SU-DHL-6 (cell line): ENCODE results near the gene CEBPZOS.

Experiments used
- H2AFZ ChIP-seq: fragments of 200-600 bp; sonication (generic); 2 replicates; pipeline ENCODE4 v1.6.1; 2014; ENCODE audit warnings: low read depth, mild to moderate bottlenecking, moderate library complexity, mixed read lengths, antibody characterized with exemption, low read length; ENCODE audit not compliant: severe bottlenecking
- H3F3A ChIP-seq: fragments of 200-600 bp; shearing (Covaris generic); 2 replicates; pipeline ENCODE4 v1.6.0; 2016; ENCODE audit warnings: antibody characterized with exemption, mild to moderate bottlenecking; ENCODE audit not compliant: insufficient read depth
- H3K27ac ChIP-seq: fragments of 200-600 bp; sonication (generic); 2 replicates; pipeline ENCODE4 v1.5.1; 2016; ENCODE audit warnings: low read depth, mild to moderate bottlenecking, low read length, moderate library complexity, mixed read lengths
- H3K27me3 ChIP-seq: fragments of 200-600 bp; sonication (generic), shearing (Covaris generic); 2 replicates; pipeline ENCODE4 v1.6.0; 2014; ENCODE audit warnings: mild to moderate bottlenecking, low read length
- H3K36me3 ChIP-seq: fragments of 200-600 bp; sonication (generic); 2 replicates; pipeline ENCODE4 v1.6.1; 2014; ENCODE audit warnings: mild to moderate bottlenecking, low read length, mixed read lengths
- H3K4me2 ChIP-seq: fragments of 300-600, 200-600 bp; shearing (Covaris generic), sonication (generic); 2 replicates; pipeline ENCODE4 v1.6.0; 2014; ENCODE audit warnings: low read length, low read depth, mild to moderate bottlenecking; ENCODE audit not compliant: poor library complexity, severe bottlenecking
- H3K4me3 ChIP-seq: fragments of 200-600 bp; sonication (generic); 2 replicates; pipeline ENCODE4 v1.5.1; 2014; ENCODE audit warnings: antibody characterized with exemption, low read length, mild to moderate bottlenecking, mixed read lengths; ENCODE audit not compliant: insufficient read depth, poor library complexity, severe bottlenecking
- H3K79me2 ChIP-seq: fragments of 200-600 bp; sonication (generic); 2 replicates; pipeline ENCODE4 v1.6.1; 2014; ENCODE audit warnings: mild to moderate bottlenecking, low read length, moderate library complexity; ENCODE audit not compliant: insufficient read depth
- H3K9ac ChIP-seq: fragments of 200-600 bp; sonication (generic); 2 replicates; pipeline ENCODE4 v1.7.0; 2014; ENCODE audit warnings: mild to moderate bottlenecking, low read length
- H3K9me2 ChIP-seq: fragments of 200-600 bp; sonication (generic); replicated peaks from 2 replicates; pipeline ENCODE4 v1.6.1; 2014; ENCODE audit warnings: low read length; ENCODE audit not compliant: insufficient read depth
- H3K9me3 ChIP-seq: fragments of 200-600 bp; sonication (generic); 2 replicates; pipeline ENCODE4 v1.6.1; 2014; ENCODE audit warnings: low read length, mixed read lengths; ENCODE audit not compliant: insufficient read depth
- H4K20me1 ChIP-seq: fragments of 200-600 bp; sonication (generic); 2 replicates; pipeline ENCODE4 v1.6.1; 2014; ENCODE audit warnings: low read depth, mild to moderate bottlenecking, antibody characterized with exemption, low read length, moderate library complexity, mixed read lengths
- EZH2phosphoT487 ChIP-seq: fragments of 200-600 bp; sonication (generic), shearing (Covaris generic); conservative IDR thresholded peaks from 2 replicates; pipeline ENCODE4 v1.6.1; 2018; ENCODE audit warnings: mild to moderate bottlenecking, antibody characterized with exemption, low read length, moderate library complexity, mixed read lengths
- TF ChIP-seq, protein P1 (sequence below): fragments of 200-600 bp; sonication (generic); IDR thresholded peaks from one replicate; pipeline ENCODE4 v1.5.1; 2017; ENCODE audit warnings: antibody characterized with exemption, mild to moderate bottlenecking, low read length, moderate library complexity; ENCODE audit not compliant: insufficient read depth, poor library complexity, severe bottlenecking

The CEBPZOS gene

DNA sequence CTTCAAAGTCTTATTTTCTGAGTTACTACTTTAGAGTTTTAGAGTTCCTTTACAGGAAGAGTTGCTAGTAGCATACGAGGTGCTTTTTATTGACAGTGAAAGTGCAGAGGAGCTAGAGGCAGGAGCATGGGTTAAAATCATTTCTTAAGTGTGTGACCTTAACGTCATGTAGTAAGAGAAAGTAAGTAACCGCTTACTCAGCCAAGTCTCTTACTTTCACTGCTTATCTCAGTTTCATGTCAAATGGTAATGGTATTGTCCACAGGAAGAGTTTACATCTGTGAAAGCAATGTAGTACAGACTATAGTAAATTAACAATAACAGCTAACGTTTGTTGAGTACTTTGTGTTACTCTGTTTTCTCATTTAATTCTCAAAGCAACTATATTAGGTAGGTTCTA is 47.7 kb downstream of the CEBPZOS start:
- Histone ChIP-seq H3K9ac (no peak overlapping the region), H3K27me3 (no peaks in the 10 kb centered on the region), H3K9me2 (no peaks in the 10 kb centered on the region), H3K36me3 (peaks cover 33% of the 10 kb centered on the region; the same call in 1 of the 2 replicates), H3K27ac (no peak overlapping the region), H3K79me2 (no peaks in the 10 kb centered on the region), H3K9me3 (no peaks in the 10 kb centered on the region), H3K4me2 (no peak overlapping the region), H2AFZ (no peak overlapping the region), H3K4me3 (no peak overlapping the region), H4K20me1 (no peaks in the 10 kb centered on the region), H3F3A (peaks cover 34% of the 10 kb centered on the region)
- TF ChIP-seq EZH2phosphoT487 = no peak
- TF ChIP-seq, protein P1, sequence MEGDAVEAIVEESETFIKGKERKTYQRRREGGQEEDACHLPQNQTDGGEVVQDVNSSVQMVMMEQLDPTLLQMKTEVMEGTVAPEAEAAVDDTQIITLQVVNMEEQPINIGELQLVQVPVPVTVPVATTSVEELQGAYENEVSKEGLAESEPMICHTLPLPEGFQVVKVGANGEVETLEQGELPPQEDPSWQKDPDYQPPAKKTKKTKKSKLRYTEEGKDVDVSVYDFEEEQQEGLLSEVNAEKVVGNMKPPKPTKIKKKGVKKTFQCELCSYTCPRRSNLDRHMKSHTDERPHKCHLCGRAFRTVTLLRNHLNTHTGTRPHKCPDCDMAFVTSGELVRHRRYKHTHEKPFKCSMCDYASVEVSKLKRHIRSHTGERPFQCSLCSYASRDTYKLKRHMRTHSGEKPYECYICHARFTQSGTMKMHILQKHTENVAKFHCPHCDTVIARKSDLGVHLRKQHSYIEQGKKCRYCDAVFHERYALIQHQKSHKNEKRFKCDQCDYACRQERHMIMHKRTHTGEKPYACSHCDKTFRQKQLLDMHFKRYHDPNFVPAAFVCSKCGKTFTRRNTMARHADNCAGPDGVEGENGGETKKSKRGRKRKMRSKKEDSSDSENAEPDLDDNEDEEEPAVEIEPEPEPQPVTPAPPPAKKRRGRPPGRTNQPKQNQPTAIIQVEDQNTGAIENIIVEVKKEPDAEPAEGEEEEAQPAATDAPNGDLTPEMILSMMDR = no peak

DNA sequence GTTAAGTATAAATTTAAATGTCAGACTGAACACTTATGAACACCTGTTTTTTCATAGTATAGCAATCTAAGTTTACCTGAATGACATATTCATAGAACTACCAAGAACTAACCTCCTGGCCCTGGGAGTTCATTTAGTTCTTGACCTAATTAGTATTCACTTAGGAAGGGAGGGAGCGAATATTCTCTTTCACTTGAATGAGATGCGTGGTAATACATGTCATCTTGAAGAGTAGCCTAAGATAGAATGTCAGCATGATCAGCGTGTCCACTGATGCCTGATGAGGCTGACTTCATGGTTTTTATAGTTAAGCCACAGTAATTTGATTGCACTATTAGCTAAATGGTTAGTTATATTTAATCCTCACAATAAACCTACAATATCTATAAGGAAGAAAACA is 48.5 kb downstream of the CEBPZOS start:
- no peaks in the 10 kb centered on the region for H3K27me3 ChIP-seq
- H3K79me2 ChIP-seq = no peaks in the 10 kb centered on the region
- H4K20me1 ChIP-seq = no peaks in the 10 kb centered on the region
- H3K4me2 ChIP-seq = no peak overlapping the region
- no peak overlapping the region for H3K9ac ChIP-seq
- H3K4me3 ChIP-seq = no peak overlapping the region
- peaks cover 36% of the 10 kb centered on the region for H3F3A ChIP-seq
- TF ChIP-seq, protein P1 = no peak
- TF ChIP-seq EZH2phosphoT487 = no peak
- peaks cover 30% of the 10 kb centered on the region; the same call in 1 of the 2 replicates for H3K36me3 ChIP-seq
- no peak overlapping the region for H3K27ac ChIP-seq
- H2AFZ ChIP-seq = no peak overlapping the region
- H3K9me2 ChIP-seq = no peaks in the 10 kb centered on the region
- no peaks in the 10 kb centered on the region for H3K9me3 ChIP-seq

DNA sequence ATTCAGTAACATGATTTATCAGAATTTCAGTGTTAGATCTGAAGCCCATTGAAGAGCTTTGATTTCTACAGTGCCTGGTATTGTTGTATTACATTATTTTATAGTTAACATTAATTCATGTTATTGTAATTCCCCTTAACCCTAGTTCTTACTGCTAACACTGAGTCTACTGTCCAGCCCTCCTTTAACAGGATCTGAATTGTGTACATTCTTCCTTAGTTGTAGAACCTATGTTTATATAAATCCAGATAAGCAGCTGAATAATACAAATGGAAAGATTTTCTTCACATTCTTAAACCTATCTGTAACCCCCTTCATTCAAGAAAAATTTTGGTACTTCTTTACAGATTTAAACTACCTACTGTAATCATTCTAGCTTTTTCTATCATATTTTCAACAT is 49.9 kb downstream of the CEBPZOS start:
- Histone ChIP-seq H3K9me2 (no peaks in the 10 kb centered on the region), H3F3A (peaks cover 47% of the 10 kb centered on the region), H3K27ac (no peak overlapping the region), H2AFZ (no peak overlapping the region), H3K9me3 (no peaks in the 10 kb centered on the region), H3K79me2 (no peaks in the 10 kb centered on the region), H4K20me1 (no peaks in the 10 kb centered on the region), H3K4me2 (no peak overlapping the region), H3K4me3 (no peak overlapping the region), H3K9ac (no peak overlapping the region), H3K36me3 (peaks cover 44% of the 10 kb centered on the region), H3K27me3 (no peaks in the 10 kb centered on the region)
- no peak for TF ChIP-seq EZH2phosphoT487
- TF ChIP-seq, protein P1 = no peak
